KOPT-K1 (cell line): ENCODE data around the gene ACSS1.

ENCODE experiments used
- H3K27ac ChIP-seq: fragments of 200-600 bp; sonication (generic); 2 replicates; pipeline ENCODE4 v1.5.1; 2016; ENCODE audit warnings: antibody characterized with exemption, mild to moderate bottlenecking, low read depth, low read length; ENCODE audit not compliant: poor library complexity, severe bottlenecking
- H3K36me3 ChIP-seq: fragments of 200-600 bp; sonication (generic); 2 replicates; pipeline ENCODE4 v1.5.1; 2017; ENCODE audit warnings: antibody characterized with exemption, mild to moderate bottlenecking, low read length, moderate library complexity; ENCODE audit not compliant: insufficient read depth
- H3K9me3 ChIP-seq: fragments of 200-600 bp; sonication (generic); 2 replicates; pipeline ENCODE4 v1.5.1; 2017; ENCODE audit warnings: antibody characterized with exemption, low read length, mild to moderate bottlenecking; ENCODE audit not compliant: insufficient read depth, poor library complexity, severe bottlenecking

Gene ACSS1

GRCh38 chr20:24970030-24970553, 87.8 kb downstream of the ACSS1 start:
- H3K9me3 ChIP-seq: peaks cover 2% of the 10 kb centered on the region
- peaks cover 89% of the 10 kb centered on the region for H3K36me3 ChIP-seq
- H3K27ac ChIP-seq: no peak overlapping the region

- no peak overlapping the region for H3K27ac ChIP-seq
- H3K36me3 ChIP-seq: peaks cover 96% of the 10 kb centered on the region
- no peaks in the 10 kb centered on the region for H3K9me3 ChIP-seq
Observed at GRCh38 chr20:24969186-24970029, 88.5 kb downstream of the ACSS1 start.

GRCh38 chr20:24968278-24968800, 89.6 kb downstream of the ACSS1 start:
- Histone ChIP-seq H3K27ac (no peak overlapping the region), H3K9me3 (no peaks in the 10 kb centered on the region), H3K36me3 (peaks cover 99% of the 10 kb centered on the region)

- H3K27ac ChIP-seq: no peak overlapping the region
- H3K36me3 ChIP-seq: peaks cover 99% of the 10 kb centered on the region
Observed at GRCh38 chr20:24966317-24967012, 91.5 kb downstream of the ACSS1 start.

GRCh38 chr20:24965065-24965919, 92.6 kb downstream of the ACSS1 start:
- Histone ChIP-seq H3K9me3 (no peaks in the 10 kb centered on the region), H3K27ac (no peak overlapping the region), H3K36me3 (peaks cover 98% of the 10 kb centered on the region)

More at GRCh38 chr20:24966317-24967012, 91.5 kb downstream of the ACSS1 start:
- H3K9me3 ChIP-seq: no peaks in the 10 kb centered on the region

- Histone ChIP-seq H3K36me3 (peaks cover 98% of the 10 kb centered on the region), H3K27ac (no peak overlapping the region), H3K9me3 (no peaks in the 10 kb centered on the region)
Observed at GRCh38 chr20:24964506-24964840, 93.5 kb downstream of the ACSS1 start.

- no peak overlapping the region for H3K27ac ChIP-seq
- peaks cover 98% of the 10 kb centered on the region for H3K36me3 ChIP-seq
- H3K9me3 ChIP-seq: no peaks in the 10 kb centered on the region
Observed at GRCh38 chr20:24963672-24964505, 94.0 kb downstream of the ACSS1 start.

GRCh38 chr20:24962510-24962909, 95.4 kb downstream of the ACSS1 start:
- Histone ChIP-seq H3K36me3 (peaks cover 98% of the 10 kb centered on the region), H3K9me3 (no peaks in the 10 kb centered on the region), H3K27ac (no peak overlapping the region)

GRCh38 chr20:24962182-24962492, 95.8 kb downstream of the ACSS1 start:
- Histone ChIP-seq H3K36me3 (peaks cover 98% of the 10 kb centered on the region), H3K27ac (no peak overlapping the region), H3K9me3 (no peaks in the 10 kb centered on the region)

- Histone ChIP-seq H3K27ac (no peak overlapping the region), H3K36me3 (peaks cover 94% of the 10 kb centered on the region), H3K9me3 (no peaks in the 10 kb centered on the region)
Observed at GRCh38 chr20:24961384-24962181, 96.4 kb downstream of the ACSS1 start.

- H3K9me3 ChIP-seq: no peaks in the 10 kb centered on the region
- no peak overlapping the region for H3K27ac ChIP-seq
- peaks cover 87% of the 10 kb centered on the region for H3K36me3 ChIP-seq
Observed at GRCh38 chr20:24960861-24961260, 97.1 kb downstream of the ACSS1 start.

GRCh38 chr20:24960302-24960801, 97.6 kb downstream of the ACSS1 start:
- H3K36me3 ChIP-seq: peaks cover 82% of the 10 kb centered on the region
- no peaks in the 10 kb centered on the region for H3K9me3 ChIP-seq

GRCh38 chr20:24959591-24960301, 98.2 kb downstream of the ACSS1 start:
- Histone ChIP-seq H3K9me3 (no peaks in the 10 kb centered on the region), H3K27ac (no peak overlapping the region), H3K36me3 (peaks cover 76% of the 10 kb centered on the region)

More at GRCh38 chr20:24960302-24960801, 97.6 kb downstream of the ACSS1 start:
- H3K27ac ChIP-seq: no peak overlapping the region
